Measurements from ENCODE around the gene KIAA1671.

KIAA1671 gene

GRCh38 chr22:25027043-25027906 is 74.8 kb downstream of the KIAA1671 start:
- in situ Hi-C loops (cut with MboI; ENCODE audit: low pct_unique_long_range_greater_than_20kb, low sequenced_read_pairs): loop anchor here (25.0 kb wide), 1 partner anchor 90 kb away; the partner anchor contains the start of gene LHFPL7
- DNase-seq: no peak

DNA sequence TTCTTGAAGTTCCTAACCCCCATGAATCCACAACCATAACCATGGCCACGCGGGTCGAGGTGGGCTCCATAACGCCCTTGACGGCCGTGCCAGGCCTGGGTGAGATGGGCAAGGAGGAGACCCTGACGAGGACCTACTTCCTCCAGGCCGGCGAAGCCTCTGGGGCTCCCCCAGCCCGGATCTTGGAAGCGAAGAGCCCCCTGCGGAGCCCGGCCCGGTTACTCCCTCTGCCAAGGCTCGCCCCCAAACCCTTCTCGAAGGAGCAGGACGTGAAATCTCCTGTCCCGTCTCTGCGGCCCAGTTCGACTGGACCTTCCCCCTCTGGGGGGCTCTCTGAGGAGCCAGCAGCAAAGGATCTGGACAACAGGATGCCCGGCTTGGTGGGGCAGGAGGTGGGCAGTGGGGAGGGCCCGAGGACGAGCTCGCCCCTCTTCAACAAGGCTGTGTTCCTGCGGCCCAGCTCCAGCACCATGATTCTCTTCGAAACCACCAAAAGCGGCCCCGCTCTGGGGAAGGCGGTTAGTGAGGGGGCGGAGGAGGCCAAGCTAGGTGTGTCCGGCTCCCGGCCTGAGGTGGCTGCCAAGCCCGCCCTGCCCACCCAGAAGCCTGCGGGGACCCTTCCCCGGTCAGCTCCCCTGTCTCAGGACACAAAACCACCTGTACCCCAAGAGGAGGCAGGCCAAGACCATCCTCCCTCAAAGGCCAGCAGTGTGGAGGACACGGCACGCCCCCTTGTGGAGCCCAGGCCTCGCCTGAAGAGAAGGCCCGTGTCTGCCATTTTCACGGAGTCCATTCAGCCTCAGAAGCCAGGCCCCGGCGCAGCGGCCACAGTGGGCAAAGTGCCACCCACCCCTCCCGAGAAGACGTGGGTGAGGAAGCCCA is 75.7 kb downstream of the KIAA1671 start:
- in situ Hi-C loops (cut with MboI; ENCODE audit: low pct_unique_long_range_greater_than_20kb, low sequenced_read_pairs): loop anchor here (25.0 kb wide), 1 partner anchor 91 kb away; the partner anchor contains the start of gene LHFPL7
- no peak for DNase-seq

DNA sequence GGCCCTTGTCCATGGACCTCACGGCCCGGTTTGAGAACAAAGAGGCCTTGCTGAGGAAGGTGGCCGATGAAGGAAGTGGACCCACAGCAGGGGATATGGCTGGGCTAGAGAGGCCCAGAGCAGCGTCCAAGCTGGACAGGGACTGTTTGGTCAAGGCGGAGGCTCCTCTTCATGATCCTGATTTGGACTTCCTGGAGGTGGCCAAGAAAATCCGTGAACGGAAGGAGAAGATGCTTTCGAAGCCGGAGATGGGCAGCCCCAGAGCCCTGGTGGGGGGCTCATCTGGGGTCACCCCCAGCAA is 76.3 kb downstream of the KIAA1671 start:
- no peak for DNase-seq
- in situ Hi-C loops (cut with MboI; ENCODE audit: low pct_unique_long_range_greater_than_20kb, low sequenced_read_pairs): loop anchor here (25.0 kb wide), 1 partner anchor 91 kb away; the partner anchor contains the start of gene LHFPL7

DNA sequence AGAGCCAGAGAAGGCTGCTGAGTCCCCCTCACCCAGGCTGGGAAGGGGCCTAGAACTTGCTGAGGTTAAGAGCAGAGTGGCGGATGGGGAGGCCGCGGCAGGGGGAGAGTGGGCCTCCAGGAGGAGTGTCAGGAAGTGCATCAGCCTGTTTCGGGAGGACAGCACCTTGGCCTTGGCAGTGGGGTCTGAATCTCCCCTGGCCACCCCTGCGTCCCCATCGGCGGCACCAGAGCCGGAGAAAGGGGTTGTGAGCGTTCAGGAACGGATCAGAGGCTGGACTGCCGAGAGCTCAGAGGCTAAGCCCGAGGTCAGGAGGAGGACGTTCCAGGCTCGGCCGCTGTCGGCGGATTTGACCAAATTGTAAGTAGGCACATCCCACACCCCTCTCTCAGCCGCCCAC is 76.7 kb downstream of the KIAA1671 start:
- in situ Hi-C loops (cut with MboI; ENCODE audit: low pct_unique_long_range_greater_than_20kb, low sequenced_read_pairs): loop anchor here (25.0 kb wide), 1 partner anchor 92 kb away; the partner anchor contains the start of gene LHFPL7
- no peak for DNase-seq

GRCh38 chr22:25030636-25031035 is 78.1 kb downstream of the KIAA1671 start:
- in situ Hi-C loops (cut with MboI; ENCODE audit: low pct_unique_long_range_greater_than_20kb, low sequenced_read_pairs): loop anchor here (25.0 kb wide), 1 partner anchor 93 kb away; the partner anchor contains the start of gene LHFPL7
- no peak for DNase-seq

DNA sequence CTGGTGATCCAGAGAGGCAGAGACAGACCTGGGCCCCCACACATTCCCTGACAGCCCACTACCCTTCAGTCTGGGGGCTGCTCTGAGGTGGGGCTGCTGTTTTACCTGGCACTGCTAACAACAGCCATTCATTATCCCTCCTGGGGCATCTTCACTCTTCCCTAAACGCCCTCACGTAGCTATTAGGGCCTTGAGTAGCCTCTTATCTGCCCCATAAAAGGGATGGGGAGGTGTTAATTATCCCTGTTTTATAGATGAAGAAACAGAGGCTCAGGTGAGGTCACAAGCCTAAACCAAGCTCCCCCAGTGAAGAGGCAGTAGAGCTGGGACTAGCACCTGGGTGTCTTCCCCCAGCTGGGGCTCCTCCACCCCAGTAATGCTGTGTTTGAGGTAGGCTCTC is 79.5 kb downstream of the KIAA1671 start:
- in situ Hi-C loops (cut with MboI; ENCODE audit: low pct_unique_long_range_greater_than_20kb, low sequenced_read_pairs): loop anchor here (25.0 kb wide), 1 partner anchor 95 kb away; the partner anchor contains the start of gene LHFPL7
- no peak for DNase-seq

DNA sequence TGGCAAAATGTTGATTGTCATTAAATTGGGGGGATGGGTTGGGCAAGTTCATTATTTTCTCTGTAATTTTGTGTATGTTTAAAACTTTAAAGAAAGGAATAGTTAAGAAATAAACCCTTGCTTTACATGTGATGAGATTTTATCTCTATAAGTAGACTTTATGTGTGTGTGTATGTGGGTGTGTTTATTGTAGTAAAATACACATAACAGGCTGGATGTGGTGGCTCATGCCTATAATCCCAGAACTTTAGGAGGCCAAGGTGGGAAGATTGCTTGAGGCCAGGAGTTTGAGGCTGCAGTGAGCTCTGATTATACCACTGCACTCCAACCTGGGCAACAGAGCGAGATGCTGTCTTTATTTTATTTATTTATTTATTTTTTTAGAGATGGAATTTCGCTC is 83.2 kb downstream of the KIAA1671 start:
- no peak for DNase-seq
- in situ Hi-C loops (cut with MboI; ENCODE audit: low pct_unique_long_range_greater_than_20kb, low sequenced_read_pairs): loop anchor here (25.0 kb wide), 1 partner anchor 98 kb away; the partner anchor contains the start of gene LHFPL7

- in situ Hi-C loops (cut with MboI; ENCODE audit: low pct_unique_long_range_greater_than_20kb, low sequenced_read_pairs): loop anchor here (25.0 kb wide), 1 partner anchor 101 kb away; the partner anchor contains the start of gene LHFPL7
- DNase-seq: no peak
Observed at GRCh38 chr22:25038239-25038638, 85.7 kb downstream of the KIAA1671 start.

DNA sequence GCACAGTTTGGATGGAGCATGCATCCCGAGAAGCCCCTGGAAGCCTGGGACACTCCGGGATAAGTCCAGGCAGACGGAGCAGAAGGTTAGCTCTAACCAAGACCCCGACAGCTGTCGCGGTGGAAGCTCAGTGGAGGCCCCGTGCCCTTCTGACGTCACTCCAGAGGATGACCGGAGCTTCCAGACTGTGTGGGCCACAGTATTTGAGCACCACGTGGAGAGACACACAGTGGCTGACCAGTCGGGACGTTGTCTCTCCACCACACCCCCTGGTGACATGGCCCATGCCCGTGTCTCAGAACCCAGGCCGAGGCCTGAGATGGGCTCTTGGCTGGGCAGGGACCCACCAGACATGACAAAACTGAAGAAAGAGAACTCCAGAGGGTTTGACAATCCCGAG is 86.3 kb downstream of the KIAA1671 start:
- no peak for DNase-seq
- in situ Hi-C loops (cut with MboI; ENCODE audit: low pct_unique_long_range_greater_than_20kb, low sequenced_read_pairs): loop anchor here (25.0 kb wide), 1 partner anchor 101 kb away; the partner anchor contains the start of gene LHFPL7

DNA sequence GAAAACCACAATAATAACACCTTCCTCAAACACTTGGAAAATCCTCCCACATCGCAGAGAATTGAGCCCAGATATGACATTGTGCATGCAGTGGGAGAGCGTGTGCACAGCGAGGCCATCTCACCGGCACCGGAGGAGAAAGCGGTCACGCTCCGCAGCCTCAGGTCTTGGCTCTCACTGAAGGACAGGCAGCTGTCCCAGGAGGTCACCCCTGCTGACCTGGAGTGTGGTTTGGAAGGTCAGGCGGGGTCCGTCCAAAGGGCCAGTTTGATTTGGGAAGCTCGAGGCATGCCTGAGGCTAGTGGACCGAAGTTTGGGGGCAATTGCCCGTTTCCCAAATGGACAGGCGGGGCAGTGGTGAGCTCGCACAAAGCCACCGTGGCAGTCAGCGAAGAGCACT is 86.7 kb downstream of the KIAA1671 start:
- in situ Hi-C loops (cut with MboI; ENCODE audit: low pct_unique_long_range_greater_than_20kb, low sequenced_read_pairs): loop anchor here (25.0 kb wide), 1 partner anchor 102 kb away; the partner anchor contains the start of gene LHFPL7

GRCh38 chr22:25039754-25040153 is 87.2 kb downstream of the KIAA1671 start:
- in situ Hi-C loops (cut with MboI; ENCODE audit: low pct_unique_long_range_greater_than_20kb, low sequenced_read_pairs): loop anchor here (25.0 kb wide), 1 partner anchor 102 kb away; the partner anchor contains the start of gene LHFPL7
- DNase-seq: no peak

More for the DNA sequence above, 86.7 kb downstream of the KIAA1671 start:
- DNase-seq: no peak

GRCh38 chr22:25045159-25045558 is 92.6 kb downstream of the KIAA1671 start:
- in situ Hi-C loops (cut with MboI; ENCODE audit: low pct_unique_long_range_greater_than_20kb, low sequenced_read_pairs): loop anchor here (25.0 kb wide), 1 partner anchor 108 kb away; the partner anchor contains the start of gene LHFPL7
- no peak for DNase-seq

DNA sequence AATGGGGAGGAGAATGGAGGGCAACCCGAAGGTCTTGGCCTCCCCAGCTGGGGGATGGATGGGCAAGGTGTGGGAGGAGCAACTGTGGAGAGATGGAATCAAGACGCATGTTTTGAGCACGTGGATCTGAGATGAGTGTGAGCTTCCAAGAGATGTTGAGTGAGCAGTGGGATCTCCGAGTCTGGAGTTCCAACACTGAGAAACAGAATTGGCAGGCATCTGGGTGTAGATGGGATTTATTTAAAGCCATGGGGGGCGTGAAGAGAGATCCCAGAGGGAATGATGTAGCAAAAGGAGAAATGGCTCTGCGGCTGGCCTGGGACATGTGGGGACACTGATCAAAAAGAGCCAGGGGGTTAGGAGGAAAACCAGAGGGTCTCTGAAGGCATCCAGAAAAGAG is 95.6 kb downstream of the KIAA1671 start:
- in situ Hi-C loops (cut with MboI; ENCODE audit: low pct_unique_long_range_greater_than_20kb, low sequenced_read_pairs): loop anchor here (25.0 kb wide), 1 partner anchor 111 kb away; the partner anchor contains the start of gene LHFPL7
- no peak for DNase-seq

DNA sequence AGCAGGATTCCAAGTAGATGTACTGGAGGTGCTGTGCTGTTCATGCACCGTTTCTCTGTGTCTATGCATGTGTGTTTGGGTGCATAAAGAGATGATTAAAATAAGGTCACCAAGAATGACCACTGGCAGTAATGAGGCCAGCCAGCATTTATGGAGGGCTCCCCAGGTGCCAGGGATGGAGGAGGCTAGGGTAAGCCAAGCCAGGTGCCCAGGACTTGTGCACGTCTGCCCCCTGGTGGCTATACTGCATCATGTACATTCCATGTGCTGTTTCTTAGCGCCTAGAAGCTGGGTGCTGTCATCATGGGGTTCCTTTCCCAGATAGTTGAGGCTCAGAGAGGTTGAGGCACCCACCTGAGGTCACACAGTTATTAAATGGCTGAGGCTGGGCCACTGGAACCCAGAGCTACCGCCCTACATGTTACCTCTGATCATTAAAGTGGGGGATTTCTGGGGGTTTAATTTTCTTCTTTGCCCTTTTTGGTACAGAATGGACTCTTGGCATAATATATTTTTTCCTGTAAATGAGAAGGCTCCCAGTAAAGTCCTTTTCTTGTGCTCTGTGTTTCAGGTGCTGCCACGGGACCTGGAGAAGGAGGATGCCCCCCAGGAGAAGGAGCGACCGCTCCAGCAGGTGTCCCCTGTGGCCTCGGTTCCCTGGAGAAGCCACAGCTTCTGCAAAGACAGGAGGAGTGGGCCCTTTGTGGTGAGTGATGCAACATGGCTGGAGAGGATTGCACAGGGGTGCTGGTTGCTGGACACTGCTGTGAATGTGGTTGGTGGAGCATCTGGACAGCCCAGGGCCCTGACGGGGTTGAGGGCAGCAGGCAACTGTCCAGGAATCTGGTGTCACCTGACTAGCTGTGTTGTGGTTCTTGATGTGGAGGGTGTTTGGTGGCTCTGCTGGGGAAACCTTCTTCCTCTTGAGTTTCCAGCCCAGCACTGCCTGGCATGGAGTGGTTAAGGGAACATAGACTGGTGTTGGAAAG is 96.4 kb downstream of the KIAA1671 start:
- in situ Hi-C loops (cut with MboI; ENCODE audit: low pct_unique_long_range_greater_than_20kb, low sequenced_read_pairs): loop anchor here (25.0 kb wide), 1 partner anchor 112 kb away; the partner anchor contains the start of gene LHFPL7
- DNase-seq: peak; percentile 59

DNA sequence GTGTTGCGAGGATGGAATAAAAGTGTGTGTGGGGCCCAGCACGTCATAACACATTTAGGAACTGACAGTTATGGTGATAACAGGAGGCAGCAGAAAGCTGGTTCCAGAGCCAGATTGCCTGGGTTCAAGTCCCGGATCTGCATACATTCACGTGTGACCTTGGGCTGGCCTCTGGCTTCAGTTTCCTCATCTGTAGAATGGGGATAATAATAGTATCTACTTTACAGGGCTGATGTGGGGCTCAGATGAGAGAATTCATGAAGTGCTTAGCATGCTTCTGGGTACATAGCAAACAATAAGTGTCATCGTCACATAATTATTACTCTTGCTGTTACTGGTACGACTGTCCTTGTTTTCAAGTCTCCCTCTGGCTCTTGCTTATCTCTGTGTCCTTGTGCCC is 97.3 kb downstream of the KIAA1671 start:
- in situ Hi-C loops (cut with MboI; ENCODE audit: low pct_unique_long_range_greater_than_20kb, low sequenced_read_pairs): loop anchor here (25.0 kb wide), 1 partner anchor 112 kb away; the partner anchor contains the start of gene LHFPL7
- no peak for DNase-seq

DNA sequence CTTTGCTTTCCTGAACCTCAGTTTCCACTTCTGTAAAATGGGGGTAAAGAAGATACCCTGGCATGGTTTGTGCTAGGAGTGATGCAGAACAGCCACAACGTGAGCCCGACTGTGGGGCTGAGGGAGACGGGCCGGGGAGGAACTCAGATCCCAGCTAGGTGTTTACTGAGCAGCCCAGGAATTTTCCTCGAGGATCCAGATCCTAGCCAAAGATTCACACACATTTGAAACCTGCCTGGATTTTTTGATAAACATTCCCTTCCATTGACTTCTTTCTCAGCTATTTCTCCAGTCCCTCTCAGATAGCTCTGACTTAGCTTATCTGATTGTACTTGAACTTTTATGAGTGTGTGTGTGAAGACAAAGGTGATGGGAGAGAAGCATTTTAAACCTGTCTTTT is 98.0 kb downstream of the KIAA1671 start:
- DNase-seq: no peak
- in situ Hi-C loops (cut with MboI; ENCODE audit: low pct_unique_long_range_greater_than_20kb, low sequenced_read_pairs): no loop called here

- DNase-seq: peak; percentile 38
- in situ Hi-C loops (cut with MboI; ENCODE audit: low pct_unique_long_range_greater_than_20kb, low sequenced_read_pairs): no loop called here
Observed at GRCh38 chr22:25051073-25051472, 98.6 kb downstream of the KIAA1671 start.
